Mesenteric fat pad (tissue), 1 donor: ENCODE results near the gene CERS5. TPM values are rescaled to one million over a fixed set of nuclear protein-coding genes. Genes with fewer than 3 reads are reported as not detected.

Source experiments
- DNase-seq: peaks from one replicate; pipeline ENCODE4 v3.0.0-alpha.2; 2020; ENCODE audit warnings: low spot score
- total RNA-seq: library from RNA; stranded (reverse); fragmentation: NEBNext Ultra II Directional; extraction: Animal tissue kit (Norgen Biotek cat#: 25700); gene quantifications from one replicate; pipeline ENCODE4 v1.2.1, GENCODE V29; 2021
- donor health status: DM: yes; HTN: yes; CAD: no.

Gene CERS5
- total RNA-seq, 1 donor from 2014 or later, result 46.5 TPM

- no peak for DNase-seq
These were observed 87.4 kb downstream of the CERS5 start for GRCh38 chr12:50079771-50080170.

Other genes starting within 250 kb of the CERS5 start
- not detected for gene AQP2, start 216.6 kb downstream of the CERS5 start, total RNA-seq
- gene AQP5, start 205.5 kb downstream of the CERS5 start, total RNA-seq, result not detected
- not detected for gene AQP6, start 194.4 kb downstream of the CERS5 start, total RNA-seq
- 9.4 TPM for gene RACGAP1, start 141.9 kb downstream of the CERS5 start, total RNA-seq
- gene ASIC1, start 109.8 kb downstream of the CERS5 start, total RNA-seq, result 0.71 TPM
- 63.1 TPM for gene SMARCD1, start 82.0 kb downstream of the CERS5 start, total RNA-seq
- 1,023 TPM for gene GPD1, start 63.4 kb downstream of the CERS5 start, total RNA-seq
- 92.0 TPM for gene COX14, start 55.1 kb downstream of the CERS5 start, total RNA-seq
- 163 TPM for gene LIMA1, start 116.2 kb upstream of the CERS5 start, total RNA-seq
- not detected for gene FAM186A, start 229.2 kb upstream of the CERS5 start, total RNA-seq
- gene LARP4, start 233.5 kb upstream of the CERS5 start, total RNA-seq, result 128 TPM